ENCODE data around the gene RHOBTB3. TPM values are rescaled to one million over a fixed set of nuclear protein-coding genes. Genes with fewer than 3 reads are reported as not detected.
A peak's percentile ranks its signal among the peaks of the same experiment; 100 is the strongest.

The RHOBTB3 gene
- total RNA-seq: 100 to 1,000 TPM in 2 of 9 donors, 10 to 100 TPM in 7; 62.9 to 116 (median 86.7) TPM
- 10 to 100 TPM; 24.3 to 30.2 TPM for polyA plus RNA-seq
- long read RNA-seq, donor 1, full-length matches to known transcripts: 55 of 108 reads
- long read RNA-seq, donor 1, partial matches to known transcripts: 29 of 108 reads
- long read RNA-seq, donor 1, other reads (novel, unspliced or antisense): 24 of 108 reads
- long read RNA-seq, donor 2, partial matches to known transcripts: 11 of 29 reads
- long read RNA-seq, donor 2, other reads (novel, unspliced or antisense): 18 of 29 reads
- long read RNA-seq, donor 3, full-length matches to known transcripts: 57 of 117 reads
- long read RNA-seq, donor 3, partial matches to known transcripts: 41 of 117 reads
- long read RNA-seq, donor 3, other reads (novel, unspliced or antisense): 19 of 117 reads

GRCh38 chr5:95730730-95731570 is at the start of gene RHOBTB3:
RHOBTB3 (plus strand) TSS chr5:95731336; CDS start chr5:95731683, 347 bp downstream.
- TF ChIP-seq CTCF (IDR thresholded peaks at IDR 0.05) (peak in 3 of 12 donors; percentile 17 to 22 (median 20)), POLR2A (IDR thresholded peaks at IDR 0.05) (peak in 1 of 2 donors; percentile 74)
- intact Hi-C loops (cut with DNase I): loop anchor here in 8 of 10 donors (1.0 to 5.0 kb wide), 7 partner anchors 41 to 116 kb away; partner anchors contain the start of gene RFESD (in 6 of the 8)
- peaks cover 0 to 71% (median 40%) of the 10 kb centered on the region in 12 donors for H3K4me1 ChIP-seq
- peak; percentile 50 to 88 (median 79) for ATAC-seq
- peak; percentile 90 to 95 (median 92) for DNase-seq
- H3K4me3 ChIP-seq: peak within 1 kb of the TSS; percentile 62 to 96 (median 76)
- WGBS, 4 donors: 0 to 1% (median 1%) methylated on average over 53 to 78 of the region's 78 CpGs
- H3K27me3 ChIP-seq: no peaks in the 10 kb centered on the region
- peaks cover 0 to 3% (median 0%) of the 10 kb centered on the region in 9 donors for H3K36me3 ChIP-seq
- H3K9me3 ChIP-seq: no peaks in the 10 kb centered on the region
- H3K27ac ChIP-seq: peak within 1 kb of the TSS; percentile 84 to 98 (median 94)

GRCh38 chr5:95682891-95683290 is 48.2 kb upstream of the RHOBTB3 start, which contains the start of gene SPATA9:
SPATA9 (minus strand) TSS chr5:95682991; CDS start chr5:95682854, 137 bp downstream.
- TF ChIP-seq POLR2A (IDR thresholded peaks at IDR 0.05) (no peak), CTCF (IDR thresholded peaks at IDR 0.05) (no peak)
- Histone ChIP-seq H3K27me3 (no peaks in the 10 kb centered on the region), H3K4me3 (no peak within 1 kb of the TSS), H3K36me3 (no peaks in the 10 kb centered on the region), H3K27ac (no peak within 1 kb of the TSS), H3K4me1 (peaks cover 0 to 3% (median 0%) of the 10 kb centered on the region in 12 donors), H3K9me3 (no peaks in the 10 kb centered on the region)
- intact Hi-C loops (cut with DNase I): no loop called here
- 76 to 82% (median 81%) methylated on average over 1 of the region's 1 CpG for WGBS, 4 donors
- ATAC-seq (no peak), DNase-seq (no peak)

GRCh38 chr5:95684361-95684760 is 46.8 kb upstream of the RHOBTB3 start:
- no peaks in the 10 kb centered on the region for H3K27me3 ChIP-seq
- H3K4me3 ChIP-seq: no peak overlapping the region
- intact Hi-C loops (cut with DNase I): no loop called here
- TF ChIP-seq CTCF (IDR thresholded peaks at IDR 0.05) (no peak), POLR2A (IDR thresholded peaks at IDR 0.05) (no peak)
- ATAC-seq: no peak
- peaks cover 0 to 3% (median 0%) of the 10 kb centered on the region in 12 donors for H3K4me1 ChIP-seq
- no peak overlapping the region for H3K27ac ChIP-seq
- no peak for DNase-seq
- WGBS, 4 donors: 83 to 96% (median 90%) methylated on average over 2 of the region's 2 CpGs
- no peaks in the 10 kb centered on the region for H3K36me3 ChIP-seq
- no peaks in the 10 kb centered on the region for H3K9me3 ChIP-seq
